ENCODE results near the gene DNAJC15.
A peak's percentile ranks its signal among the peaks of the same experiment; 100 is the strongest.

DNAJC15 gene

DNA sequence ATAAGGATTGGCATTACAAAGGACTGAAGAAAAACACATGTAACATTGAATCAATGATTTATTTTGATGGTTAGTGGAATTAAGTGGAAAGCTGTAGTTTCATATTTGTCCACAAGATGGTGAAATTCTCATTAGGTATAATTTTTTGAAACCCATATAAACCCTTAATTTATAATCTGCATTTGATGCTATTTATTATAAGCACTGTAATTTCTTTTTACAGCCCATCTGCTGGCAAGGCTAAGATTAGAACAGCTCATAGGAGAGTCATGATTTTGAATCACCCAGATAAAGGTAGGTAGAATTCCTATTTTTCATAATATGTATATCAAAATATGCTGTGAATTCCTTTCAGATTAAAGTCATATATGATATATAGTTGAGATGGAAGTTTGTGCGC, 62.2 kb downstream of the DNAJC15 start:
- DNase-seq (ENCODE audit: low spot score) = peak; percentile 48

DNA sequence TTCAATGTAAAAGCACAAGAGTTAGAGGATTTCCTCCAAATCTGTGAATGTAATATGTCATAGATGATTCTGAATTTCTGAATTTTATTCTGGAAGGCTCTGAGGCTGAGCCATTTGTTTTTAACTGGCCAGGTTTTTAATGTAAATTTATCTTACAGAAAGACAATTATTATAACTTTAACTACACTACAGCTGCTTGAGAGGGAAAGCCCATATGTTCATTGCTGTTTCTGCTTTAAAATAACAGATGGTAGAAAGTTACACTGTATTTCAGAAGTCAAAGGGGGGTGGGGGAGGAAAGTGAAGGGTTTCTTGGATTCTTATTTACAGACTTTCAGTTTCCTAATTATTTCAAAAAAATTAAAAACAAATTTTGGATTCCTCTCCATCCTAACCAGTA, 62.8 kb downstream of the DNAJC15 start:
- no peak for DNase-seq (ENCODE audit: low spot score)

DNA sequence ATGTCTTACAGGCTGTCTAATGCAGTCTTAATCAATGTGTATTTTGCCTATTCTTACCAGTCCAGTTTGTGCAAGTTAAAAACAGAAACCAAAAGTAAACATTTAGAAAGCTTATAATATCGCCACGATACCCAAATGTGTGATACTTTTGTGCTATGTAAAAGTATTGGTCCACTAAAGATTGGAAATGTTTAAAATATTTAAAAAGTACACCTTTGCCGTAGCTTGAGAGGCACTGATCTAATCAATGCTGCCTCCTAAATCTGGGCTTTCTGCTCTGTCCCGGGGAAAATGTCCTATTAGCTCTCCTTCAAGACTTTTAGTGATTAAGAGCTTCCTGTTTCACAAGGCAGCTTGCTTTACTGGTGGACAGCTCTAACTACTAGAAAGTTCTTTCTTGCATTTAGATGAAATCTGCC, 64.7 kb downstream of the DNAJC15 start:
- DNase-seq (ENCODE audit: low spot score) = no peak

DNA sequence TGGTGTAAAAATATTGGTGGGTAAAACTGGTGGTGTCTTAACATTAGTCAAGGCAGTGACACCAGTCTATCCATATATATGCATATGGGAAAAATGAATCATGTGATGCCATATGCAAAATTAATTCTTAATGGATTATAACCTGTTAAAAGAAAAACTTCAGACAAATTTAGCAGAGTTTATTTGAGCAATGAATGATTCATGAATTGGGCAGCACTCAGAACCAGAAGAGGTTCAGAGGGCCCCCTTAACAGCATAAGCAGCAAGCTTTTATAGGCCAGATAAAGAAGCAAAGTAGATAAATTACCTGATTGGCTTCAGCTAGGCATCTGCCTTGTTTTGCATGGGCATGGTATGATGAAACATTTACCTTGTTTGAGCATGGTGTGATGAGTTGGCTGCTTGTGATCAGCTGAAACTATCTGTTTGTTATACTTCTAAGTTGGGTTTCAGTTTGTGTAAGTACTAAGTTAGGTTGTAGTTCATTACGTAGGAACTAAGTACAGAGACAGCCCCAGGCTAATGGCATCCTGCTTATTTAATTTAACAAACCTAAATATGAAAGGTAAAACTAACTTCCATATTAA, 66.6 kb downstream of the DNAJC15 start:
- DNase-seq (ENCODE audit: low spot score) = no peak

DNA sequence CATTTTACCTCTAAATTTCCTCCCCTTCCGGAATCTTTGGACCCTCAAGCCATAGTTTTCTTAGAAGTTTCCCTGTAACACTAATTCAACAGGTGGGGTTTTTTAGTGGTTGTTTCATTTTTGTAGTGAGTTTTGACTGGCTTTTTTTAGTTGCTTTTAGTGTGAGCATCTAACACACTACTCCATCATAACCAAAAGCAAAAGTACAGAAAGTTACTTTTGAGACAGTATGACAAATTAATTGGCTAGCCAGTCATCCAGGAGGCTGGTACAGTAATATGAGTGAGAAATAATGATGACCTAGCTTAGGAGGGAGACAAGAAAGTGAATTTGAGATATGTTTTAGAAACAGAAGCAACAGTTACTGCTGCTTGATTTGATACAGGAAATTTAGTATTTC, 71.5 kb downstream of the DNAJC15 start:
- DNase-seq (ENCODE audit: low spot score) = no peak

DNA sequence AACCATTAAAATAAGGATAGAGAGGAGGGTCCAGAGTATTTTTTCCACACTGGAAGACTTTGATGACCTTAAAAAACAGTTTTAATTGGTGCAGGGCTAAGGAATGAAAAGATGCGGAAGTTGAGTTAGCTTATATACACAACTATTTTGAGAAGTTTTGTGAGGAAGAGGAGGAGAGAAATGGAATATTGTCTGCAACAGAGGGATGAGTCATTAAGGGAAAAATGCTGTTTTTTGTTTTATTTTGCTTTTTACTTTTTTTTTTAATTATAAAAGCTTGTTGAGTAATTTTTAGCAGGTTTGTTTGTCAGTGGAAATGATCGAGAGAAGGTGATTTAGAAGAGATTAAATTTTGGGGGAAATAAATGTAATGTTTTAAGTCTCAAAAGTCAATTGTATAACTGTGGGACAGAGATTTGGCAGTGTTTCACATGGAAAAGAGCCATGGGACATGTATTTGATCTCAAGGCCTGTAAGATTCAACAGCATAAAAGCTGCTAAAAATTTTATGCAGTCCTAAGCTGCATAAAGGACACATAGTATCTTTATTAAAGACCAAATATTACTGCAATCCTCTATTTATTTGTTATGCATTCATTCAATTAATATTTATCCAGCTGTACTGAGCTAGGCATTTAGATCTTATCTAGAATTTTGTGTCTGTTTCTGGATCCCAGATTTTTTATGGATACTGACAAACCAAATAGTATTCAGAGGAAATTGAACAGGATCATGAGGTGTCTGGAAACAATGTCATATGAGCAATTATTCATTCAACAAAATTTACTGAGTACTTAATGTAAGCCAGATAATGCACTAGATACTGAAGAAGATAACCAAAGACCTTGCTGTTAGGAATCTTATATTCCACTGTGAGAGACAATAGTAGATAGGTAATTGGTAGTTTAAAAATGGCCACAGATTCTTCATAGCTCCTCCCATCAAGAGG, 72.7 kb downstream of the DNAJC15 start:
- no peak for DNase-seq (ENCODE audit: low spot score)

DNA sequence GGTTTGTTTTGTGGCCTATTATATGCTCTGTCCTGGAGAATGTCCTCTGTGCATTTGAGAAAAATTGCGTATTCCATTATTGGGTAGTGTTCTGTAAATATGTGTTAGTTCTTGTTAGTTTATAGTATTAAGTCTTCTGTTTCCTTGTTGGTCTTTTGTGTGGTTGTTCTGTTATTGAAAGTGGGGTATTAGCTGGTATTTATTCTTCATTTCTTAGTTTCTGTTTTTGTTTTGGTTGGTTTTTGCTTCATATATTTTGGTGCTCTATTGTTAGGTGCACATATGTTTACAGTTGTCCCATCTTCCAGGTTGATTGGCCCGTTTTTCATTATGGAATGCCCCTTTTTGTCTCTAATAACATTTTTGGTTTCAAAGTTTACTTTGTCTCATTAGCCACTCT, 77.3 kb downstream of the DNAJC15 start:
- DNase-seq (ENCODE audit: low spot score) = no peak

DNA sequence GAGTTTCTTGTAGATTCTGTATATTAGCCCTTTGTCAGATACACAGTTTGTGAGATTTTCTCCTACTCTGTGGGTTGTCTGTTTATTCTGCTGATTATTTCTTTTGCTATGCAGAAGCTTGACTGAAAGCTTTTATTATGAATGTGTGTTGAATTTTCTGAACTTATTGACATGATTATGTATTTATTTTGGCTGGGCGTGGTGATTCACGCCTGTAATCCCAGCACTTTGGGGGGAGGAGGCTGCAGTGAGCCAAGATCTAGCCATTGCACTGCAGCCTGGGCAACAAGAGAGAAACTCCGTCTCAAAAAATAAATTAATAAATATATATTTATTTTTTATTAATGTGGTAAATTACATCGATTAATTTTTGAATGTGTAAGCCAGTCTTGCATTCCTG, 78.9 kb downstream of the DNAJC15 start:
- no peak for DNase-seq (ENCODE audit: low spot score)

DNA sequence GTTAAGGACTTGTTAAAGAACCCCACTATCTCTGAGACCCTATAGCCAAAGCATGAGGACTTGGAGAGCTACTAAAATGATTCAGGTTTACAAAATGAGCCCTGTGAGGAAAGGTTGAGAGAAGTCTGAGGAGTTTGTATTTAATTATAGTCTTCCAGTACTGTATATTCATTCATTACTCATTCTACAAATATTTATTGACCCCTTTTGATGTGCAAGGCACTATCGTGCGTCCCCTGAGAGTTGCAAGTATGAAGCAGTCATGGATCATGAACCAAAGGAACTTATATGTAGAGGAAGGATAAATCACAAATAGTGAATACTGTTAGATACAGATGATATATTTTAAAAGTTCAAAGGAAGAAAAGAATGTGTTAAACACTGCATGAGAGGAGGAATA, 84.4 kb downstream of the DNAJC15 start:
- DNase-seq (ENCODE audit: low spot score) = peak; percentile 46

DNA sequence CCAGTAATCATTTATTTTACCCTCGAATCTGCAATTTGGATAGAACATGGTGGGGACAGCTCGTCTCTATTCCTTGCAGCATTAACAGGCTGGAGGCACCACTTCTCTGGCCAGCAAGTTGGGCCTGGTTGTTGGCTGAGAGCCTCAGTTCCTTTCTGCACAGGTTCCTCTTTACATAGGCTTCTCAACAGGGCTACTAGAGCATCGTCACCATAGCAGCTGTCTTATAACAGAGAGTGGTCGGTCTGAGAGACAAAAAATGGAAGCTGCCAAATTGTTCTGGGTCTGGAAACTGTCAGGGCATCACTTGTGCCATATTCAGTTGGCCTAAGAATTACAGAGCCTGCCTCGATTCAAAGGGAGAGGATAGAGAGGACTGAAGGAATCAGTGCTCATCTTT, 86.7 kb downstream of the DNAJC15 start:
- DNase-seq (ENCODE audit: low spot score) = no peak

DNA sequence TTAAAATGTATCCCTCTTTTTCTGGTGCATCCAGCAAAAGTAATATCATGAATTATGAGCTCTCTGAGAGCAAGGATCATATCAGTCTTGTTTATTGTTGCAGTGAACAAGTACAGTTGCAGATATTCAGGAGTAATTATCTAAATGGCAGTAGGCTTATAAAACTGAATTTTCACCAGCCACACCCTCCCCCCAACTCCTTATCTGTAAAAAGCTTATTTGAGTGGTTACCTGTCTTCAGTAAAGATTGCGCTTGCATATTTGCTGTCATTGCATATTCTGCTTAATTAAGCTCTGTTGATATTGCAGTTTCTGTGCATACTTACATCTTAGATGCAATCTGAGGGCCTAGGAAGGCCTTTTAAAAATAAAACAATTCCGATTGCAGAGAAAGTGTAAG, 87.3 kb downstream of the DNAJC15 start:
- no peak for DNase-seq (ENCODE audit: low spot score)

DNA sequence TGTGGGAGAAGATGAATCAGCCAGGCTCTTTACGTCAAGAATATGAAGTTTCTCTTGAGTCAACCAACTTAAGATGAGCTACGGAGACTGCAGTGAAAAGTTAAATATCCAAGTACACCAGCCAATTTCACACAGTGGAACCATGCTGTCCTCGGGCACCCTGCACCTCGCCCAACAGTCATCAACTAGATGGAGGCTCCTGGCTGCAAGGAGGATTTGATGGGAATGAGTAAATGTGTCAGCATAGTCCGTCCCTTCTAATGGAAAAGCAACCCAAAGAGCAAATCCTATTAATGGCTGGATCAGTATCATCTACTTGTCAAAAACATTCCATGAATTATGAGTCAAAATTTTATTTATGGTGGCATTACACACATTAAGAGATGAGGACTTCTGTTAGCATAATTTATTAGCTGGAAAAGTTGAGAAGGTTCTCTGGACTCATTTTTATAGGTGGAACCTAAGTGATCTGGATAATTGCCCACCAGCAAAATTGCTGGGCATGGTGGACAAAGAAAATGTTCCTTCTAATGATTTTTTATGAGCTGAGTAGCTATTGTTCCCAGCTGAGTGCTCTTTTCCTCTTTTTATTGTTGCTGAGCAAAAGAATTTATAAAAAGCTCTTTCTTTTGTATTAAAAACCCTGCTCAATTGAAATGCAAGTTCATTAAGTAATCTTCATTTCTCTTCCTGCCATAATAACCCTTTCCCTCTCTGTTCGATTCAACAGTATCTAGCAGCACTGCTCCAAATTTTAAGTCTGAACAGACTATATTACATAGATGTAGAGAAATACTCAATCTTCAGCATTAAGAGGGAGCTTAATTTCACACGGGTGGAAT, 88.4 kb downstream of the DNAJC15 start:
- no peak for DNase-seq (ENCODE audit: low spot score)

DNA sequence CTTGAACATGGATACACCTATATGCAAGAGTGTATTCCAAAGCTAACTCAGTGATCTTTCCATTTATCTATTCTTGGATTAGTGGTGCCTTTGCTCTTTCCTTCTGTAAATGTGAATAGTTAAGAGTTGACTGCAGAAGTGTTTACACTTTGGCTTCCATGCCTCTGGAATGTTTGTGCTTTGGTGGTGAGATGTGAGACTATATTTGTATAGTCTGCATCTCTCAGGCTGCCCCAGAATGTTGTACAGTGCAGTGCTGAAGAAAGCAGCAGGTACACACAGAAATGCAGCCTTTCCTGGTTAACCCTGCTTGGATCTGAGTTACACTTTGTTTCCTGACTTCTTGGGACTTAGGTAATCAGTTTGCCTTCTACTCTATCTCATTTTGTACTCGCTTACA, 90.2 kb downstream of the DNAJC15 start:
- no peak for DNase-seq (ENCODE audit: low spot score)

DNA sequence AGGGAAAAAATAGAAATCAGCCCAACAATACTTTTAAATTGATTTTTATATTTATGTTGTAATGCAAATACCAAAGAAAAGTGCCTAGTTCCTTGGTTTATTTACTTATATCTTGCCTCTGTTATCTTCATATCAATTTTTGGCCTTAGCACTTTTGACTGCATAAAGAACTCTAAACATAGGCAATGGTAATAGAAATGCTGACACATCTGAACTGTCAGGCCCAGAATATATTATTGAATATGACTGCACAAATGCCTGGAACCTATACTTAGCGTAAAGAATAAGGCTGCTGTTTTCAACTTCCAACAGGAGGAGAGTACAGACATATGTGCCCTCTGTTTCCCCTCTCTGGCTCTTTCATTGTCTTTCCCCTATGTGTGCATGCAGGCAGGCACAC, 91.1 kb downstream of the DNAJC15 start:
- no peak for DNase-seq (ENCODE audit: low spot score)

DNA sequence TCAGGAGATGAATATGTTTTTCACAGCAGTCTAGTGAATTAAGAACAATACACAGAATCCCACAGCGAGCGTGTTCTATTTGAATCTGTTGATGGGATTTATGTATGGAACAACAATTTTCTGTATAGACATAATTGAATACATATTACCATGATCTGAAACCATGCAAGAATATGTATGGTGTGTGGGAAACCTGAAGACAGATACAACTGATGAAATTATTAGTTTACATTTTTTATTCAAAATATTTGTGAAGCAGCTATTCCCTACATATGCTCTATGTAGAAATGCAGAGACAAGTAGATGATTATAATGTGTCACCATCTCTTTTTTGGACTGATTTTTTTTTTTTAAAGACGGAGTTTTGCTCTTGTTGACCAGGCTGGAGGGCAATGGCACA, 91.8 kb downstream of the DNAJC15 start:
- no peak for DNase-seq (ENCODE audit: low spot score)

DNA sequence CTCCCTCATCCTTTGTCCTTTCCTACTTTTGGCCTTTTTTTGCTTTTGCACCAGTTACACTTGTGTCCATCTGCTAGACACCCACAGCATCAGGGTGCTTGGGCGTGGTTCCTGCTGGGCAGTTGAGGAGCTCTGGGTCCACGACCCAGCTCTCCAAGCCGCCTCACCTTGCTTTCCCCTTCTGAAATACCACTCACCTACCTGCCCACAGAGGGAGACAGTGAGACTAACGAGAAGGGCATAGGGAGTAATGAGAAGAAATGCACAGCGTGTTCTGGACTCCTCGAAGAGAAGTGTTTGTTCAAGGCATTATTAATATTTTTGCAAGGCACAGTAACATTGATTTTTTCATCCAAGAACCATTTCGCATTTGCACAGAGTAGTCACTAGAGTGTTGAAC, 92.9 kb downstream of the DNAJC15 start:
- no peak for DNase-seq (ENCODE audit: low spot score)

DNA sequence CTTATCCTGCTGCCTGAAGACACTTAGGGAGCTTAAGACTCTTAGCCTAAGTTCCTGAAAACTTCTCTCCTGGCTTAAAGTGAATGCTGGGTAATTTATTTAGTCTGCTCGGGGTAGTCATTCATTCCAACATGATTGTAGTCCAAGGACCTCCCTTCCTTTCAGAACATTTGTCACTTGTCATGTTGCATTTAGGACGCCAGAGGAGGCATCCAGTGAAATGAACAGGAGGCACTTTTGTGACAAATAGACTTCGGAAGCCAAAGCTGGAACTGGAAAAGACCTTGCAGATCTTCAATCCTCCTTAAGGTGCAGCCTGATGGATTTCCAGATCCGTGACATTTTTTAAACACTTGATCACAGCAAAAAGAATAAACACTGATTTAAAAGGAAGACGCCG, 95.1 kb downstream of the DNAJC15 start:
- DNase-seq (ENCODE audit: low spot score) = no peak

DNA sequence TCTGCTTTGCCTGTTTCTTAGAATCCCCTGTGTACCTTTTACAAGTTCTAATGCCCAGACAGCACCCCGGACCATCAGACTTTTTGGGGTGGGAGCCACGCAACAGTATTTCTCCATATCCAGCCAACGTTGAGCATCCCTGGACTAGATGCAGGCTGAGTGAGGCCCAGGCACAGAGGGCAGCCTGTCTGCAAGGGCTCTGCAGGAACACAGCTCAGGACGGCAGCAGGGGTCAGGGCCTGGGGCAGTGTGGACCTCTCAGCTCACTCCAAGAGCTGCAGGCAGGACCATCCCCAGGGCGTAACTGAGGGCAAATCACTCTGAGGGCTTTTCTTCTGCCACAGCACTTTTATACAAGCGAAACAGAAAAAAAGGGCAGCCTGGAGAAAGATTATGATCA, 95.8 kb downstream of the DNAJC15 start:
- no peak for DNase-seq (ENCODE audit: low spot score)

DNA sequence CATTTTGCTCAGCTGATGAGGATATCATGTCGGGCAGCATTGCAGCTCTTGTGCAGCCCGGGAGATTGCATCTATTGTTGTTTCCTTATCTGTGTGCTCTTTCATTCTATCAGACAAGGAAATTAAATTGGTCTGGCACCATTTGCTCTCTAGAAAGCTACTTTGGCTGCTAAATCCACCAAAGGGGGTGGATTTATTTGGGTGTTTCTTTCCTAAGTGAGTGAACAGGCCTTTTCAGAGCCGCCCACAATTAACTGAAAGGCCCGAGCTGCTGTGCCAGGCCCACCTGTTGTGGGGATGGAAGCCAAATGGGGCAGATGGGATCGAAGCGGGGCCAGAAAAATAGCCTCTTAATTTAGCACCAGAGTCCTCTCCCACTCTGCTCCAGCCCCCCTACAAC, 99.4 kb downstream of the DNAJC15 start:
- DNase-seq (ENCODE audit: low spot score) = no peak

DNA sequence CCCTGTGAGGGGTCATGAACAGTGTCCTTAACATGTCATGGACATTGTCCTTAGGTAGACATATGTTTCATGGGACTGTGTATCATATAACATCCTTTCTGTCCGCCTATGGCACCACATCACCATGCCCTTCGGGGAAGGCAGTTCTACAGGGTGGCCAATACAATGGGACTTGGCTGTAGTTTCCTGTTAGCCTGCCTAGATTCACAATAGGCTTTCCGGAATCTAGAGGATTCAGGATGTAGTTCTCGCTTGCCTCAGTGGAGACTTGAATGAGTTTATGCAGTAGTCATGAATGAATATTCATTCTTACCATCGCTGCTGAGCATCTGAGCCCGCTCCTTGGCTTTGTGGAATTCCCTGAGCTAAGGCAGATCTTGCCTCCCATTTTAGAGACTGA, 100.5 kb downstream of the DNAJC15 start:
- DNase-seq (ENCODE audit: low spot score) = no peak

DNA sequence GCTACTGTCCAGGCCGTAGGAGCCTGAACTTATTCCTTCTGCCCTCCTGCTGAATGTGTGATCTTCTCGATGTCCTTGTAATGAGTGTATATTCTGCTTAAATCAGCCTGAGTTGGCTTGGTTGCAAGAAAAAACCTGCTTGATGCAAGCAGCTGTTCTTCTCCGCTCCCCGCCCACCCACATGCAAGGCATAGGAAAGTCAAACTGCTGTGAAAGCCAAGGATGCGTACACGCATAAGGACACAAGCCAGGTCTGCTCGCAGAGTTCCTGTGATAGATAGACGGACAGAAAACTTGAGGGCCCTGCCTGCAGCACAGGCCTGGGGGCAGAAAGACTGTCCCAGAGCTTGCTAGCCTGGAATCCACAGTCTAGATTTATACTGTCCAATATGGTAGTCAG, 101.1 kb downstream of the DNAJC15 start:
- DNase-seq (ENCODE audit: low spot score) = no peak

DNA sequence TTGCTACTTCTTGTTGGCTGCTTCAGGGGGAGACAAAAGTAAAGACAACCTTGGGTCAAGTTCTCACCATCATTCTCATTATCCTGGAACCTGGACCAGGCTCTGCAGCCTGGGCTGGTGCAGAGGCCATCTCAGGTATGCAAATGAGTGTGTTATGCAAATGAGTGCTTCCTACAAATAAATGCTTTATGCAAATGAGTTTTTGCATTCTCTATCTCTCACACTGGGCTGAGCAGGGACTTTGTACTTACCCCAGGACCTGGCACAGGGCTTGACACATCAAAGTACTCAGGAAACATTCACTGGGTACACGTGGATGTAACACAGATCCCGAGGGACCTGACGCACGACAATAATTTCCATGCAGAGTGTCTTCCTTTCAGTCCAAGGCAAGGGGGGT, 103.0 kb downstream of the DNAJC15 start:
- DNase-seq (ENCODE audit: low spot score) = no peak
